IPS DF 4.7 (cell line): ENCODE results near the gene FEV.
"Not testable (repeated sequence)": the region's sequence is repeated elsewhere in the genome, so short reads cannot be mapped to it uniquely, and the experiment has no call there.

Source experiments
- DNase-seq: peaks from one replicate; pipeline ENCODE4 v3.0.0-alpha.2; 2013; ENCODE audit warnings: low spot score; ENCODE audit errors: extremely low read depth

FEV gene

GRCh38 chr2:218944759-218945404 lies 40.1 kb downstream of the FEV start:
- no peak for DNase-seq

GRCh38 chr2:218931751-218932150 lies 53.2 kb downstream of the FEV start:
- DNase-seq: not testable (repeated sequence)
